Measurements from ENCODE around the gene CRY2.

DNA sequence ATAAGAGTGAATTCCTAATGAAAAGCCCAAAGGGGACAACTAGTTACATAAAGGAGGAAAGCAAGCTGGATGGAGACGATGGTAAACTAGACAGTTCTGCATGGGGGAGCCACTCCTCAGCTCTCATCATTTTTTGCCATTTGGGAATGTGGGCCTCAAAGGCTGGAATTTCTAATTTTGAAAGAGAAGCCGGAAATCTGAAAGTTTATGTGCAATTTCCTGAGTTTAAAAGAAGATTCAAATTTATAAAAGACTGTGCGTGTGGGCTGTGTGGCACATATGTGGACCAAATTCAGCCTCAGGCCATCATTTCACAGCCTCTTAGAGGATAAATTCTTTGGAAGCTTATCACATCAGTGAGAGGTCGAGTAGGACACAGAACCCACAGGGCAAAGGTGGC is 18.3 kb upstream of the CRY2 start:
- TF ChIP-seq, protein P1, sequence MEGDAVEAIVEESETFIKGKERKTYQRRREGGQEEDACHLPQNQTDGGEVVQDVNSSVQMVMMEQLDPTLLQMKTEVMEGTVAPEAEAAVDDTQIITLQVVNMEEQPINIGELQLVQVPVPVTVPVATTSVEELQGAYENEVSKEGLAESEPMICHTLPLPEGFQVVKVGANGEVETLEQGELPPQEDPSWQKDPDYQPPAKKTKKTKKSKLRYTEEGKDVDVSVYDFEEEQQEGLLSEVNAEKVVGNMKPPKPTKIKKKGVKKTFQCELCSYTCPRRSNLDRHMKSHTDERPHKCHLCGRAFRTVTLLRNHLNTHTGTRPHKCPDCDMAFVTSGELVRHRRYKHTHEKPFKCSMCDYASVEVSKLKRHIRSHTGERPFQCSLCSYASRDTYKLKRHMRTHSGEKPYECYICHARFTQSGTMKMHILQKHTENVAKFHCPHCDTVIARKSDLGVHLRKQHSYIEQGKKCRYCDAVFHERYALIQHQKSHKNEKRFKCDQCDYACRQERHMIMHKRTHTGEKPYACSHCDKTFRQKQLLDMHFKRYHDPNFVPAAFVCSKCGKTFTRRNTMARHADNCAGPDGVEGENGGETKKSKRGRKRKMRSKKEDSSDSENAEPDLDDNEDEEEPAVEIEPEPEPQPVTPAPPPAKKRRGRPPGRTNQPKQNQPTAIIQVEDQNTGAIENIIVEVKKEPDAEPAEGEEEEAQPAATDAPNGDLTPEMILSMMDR (conservative IDR thresholded peaks at IDR 0.05; ENCODE audit: low read depth in 2 of 2), result no peak
- TF ChIP-seq EZH2phosphoT487 (IDR thresholded peaks at IDR 0.05; ENCODE audit: unreplicated experiment) (no peak), POLR2AphosphoS5 (IDR thresholded peaks at IDR 0.05; ENCODE audit: low read depth) (no peak), EZH2 (IDR thresholded peaks at IDR 0.05; ENCODE audit: low read depth, unreplicated experiment) (no peak), CREB1 (CRISPR knock-in tag; IDR thresholded peaks at IDR 0.05; ENCODE audit: low read depth) (no peak), JUNB (IDR thresholded peaks at IDR 0.05; ENCODE audit: unreplicated experiment) (no peak)
- TF ChIP-seq, protein P2, sequence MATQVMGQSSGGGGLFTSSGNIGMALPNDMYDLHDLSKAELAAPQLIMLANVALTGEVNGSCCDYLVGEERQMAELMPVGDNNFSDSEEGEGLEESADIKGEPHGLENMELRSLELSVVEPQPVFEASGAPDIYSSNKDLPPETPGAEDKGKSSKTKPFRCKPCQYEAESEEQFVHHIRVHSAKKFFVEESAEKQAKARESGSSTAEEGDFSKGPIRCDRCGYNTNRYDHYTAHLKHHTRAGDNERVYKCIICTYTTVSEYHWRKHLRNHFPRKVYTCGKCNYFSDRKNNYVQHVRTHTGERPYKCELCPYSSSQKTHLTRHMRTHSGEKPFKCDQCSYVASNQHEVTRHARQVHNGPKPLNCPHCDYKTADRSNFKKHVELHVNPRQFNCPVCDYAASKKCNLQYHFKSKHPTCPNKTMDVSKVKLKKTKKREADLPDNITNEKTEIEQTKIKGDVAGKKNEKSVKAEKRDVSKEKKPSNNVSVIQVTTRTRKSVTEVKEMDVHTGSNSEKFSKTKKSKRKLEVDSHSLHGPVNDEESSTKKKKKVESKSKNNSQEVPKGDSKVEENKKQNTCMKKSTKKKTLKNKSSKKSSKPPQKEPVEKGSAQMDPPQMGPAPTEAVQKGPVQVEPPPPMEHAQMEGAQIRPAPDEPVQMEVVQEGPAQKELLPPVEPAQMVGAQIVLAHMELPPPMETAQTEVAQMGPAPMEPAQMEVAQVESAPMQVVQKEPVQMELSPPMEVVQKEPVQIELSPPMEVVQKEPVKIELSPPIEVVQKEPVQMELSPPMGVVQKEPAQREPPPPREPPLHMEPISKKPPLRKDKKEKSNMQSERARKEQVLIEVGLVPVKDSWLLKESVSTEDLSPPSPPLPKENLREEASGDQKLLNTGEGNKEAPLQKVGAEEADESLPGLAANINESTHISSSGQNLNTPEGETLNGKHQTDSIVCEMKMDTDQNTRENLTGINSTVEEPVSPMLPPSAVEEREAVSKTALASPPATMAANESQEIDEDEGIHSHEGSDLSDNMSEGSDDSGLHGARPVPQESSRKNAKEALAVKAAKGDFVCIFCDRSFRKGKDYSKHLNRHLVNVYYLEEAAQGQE (IDR thresholded peaks at IDR 0.05; ENCODE audit: unreplicated experiment), result no peak

Data from GM23338 (cell line).